MCF 10A (cell line): ENCODE data around the gene C1QTNF1. TPM values are rescaled to one million over a fixed set of nuclear protein-coding genes. Genes with fewer than 3 reads are reported as not detected.

Experiments used
- BruUV-seq: library from RNA; stranded (reverse); fragments of 400-500 nt; replicated peaks from 2 replicates; lab custom pipeline; 2021; lab: Mats Ljungman, UMichigan
- CTCF ChIA-PET: fragments of 300-600 bp; sonication (Branson Sonifier 250); formaldehyde crosslinking; extraction: SDS; loops from one replicate; lab custom pipeline; 2021; ENCODE audit warnings: antibody characterized with exemption, inconsistent platforms; lab: Yijun Ruan, JAX
- POLR2A ChIA-PET: fragments of 300-600, 350-650 bp; sonication (Branson Sonifier 250); formaldehyde crosslinking; extraction: SDS; loops from one replicate; lab custom pipeline; 2020; ENCODE audit warnings: antibody characterized with exemption, inconsistent platforms; lab: Yijun Ruan, JAX
- DNase-seq: peaks from one replicate; pipeline ENCODE4 v3.0.0-alpha.2; 2018; ENCODE audit not compliant: unreplicated experiment
- H3K27ac Mint-ChIP-seq: one replicate; pipeline ENCODE4 v1.8.0; 2022; ENCODE audit warnings: mild to moderate bottlenecking, low read depth, mixed read lengths; ENCODE audit not compliant: unreplicated experiment
- H3K27me3 Mint-ChIP-seq: one replicate; pipeline ENCODE4 v1.8.0; 2022; ENCODE audit warnings: mixed read lengths; ENCODE audit not compliant: insufficient read depth, unreplicated experiment
- H3K36me3 Mint-ChIP-seq: one replicate; pipeline ENCODE4 v1.8.0; 2022; ENCODE audit warnings: mild to moderate bottlenecking, moderate library complexity, mixed read lengths; ENCODE audit not compliant: insufficient read depth, unreplicated experiment
- H3K4me1 Mint-ChIP-seq: one replicate; pipeline ENCODE4 v1.8.0; 2022; ENCODE audit warnings: mixed read lengths; ENCODE audit not compliant: insufficient read depth, unreplicated experiment
- H3K4me3 Mint-ChIP-seq: one replicate; pipeline ENCODE4 v1.8.0; 2022; ENCODE audit warnings: mild to moderate bottlenecking, moderate library complexity, mixed read lengths; ENCODE audit not compliant: unreplicated experiment
- H3K9me3 Mint-ChIP-seq: one replicate; pipeline ENCODE4 v1.8.0; 2022; ENCODE audit warnings: mixed read lengths; ENCODE audit not compliant: unreplicated experiment
- intact Hi-C: fragments of 100-400 bp; cut with micrococcal nuclease; formaldehyde crosslinking; loops from 2 replicates; pipeline ENCODE4 v1.14.1; 2022
- total RNA-seq: library from RNA; stranded (reverse); gene quantifications from 2 replicates; pipeline ENCODE4 v1.2.3, GENCODE V29; 2022
- TF ChIP-seq, protein P1 (sequence below): fragments of 200-600 bp; IDR thresholded peaks from one replicate; pipeline ENCODE4 v1.8.0; 2022; ENCODE audit warnings: antibody characterized with exemption, mild to moderate bottlenecking; ENCODE audit not compliant: unreplicated experiment

The C1QTNF1 gene
- total RNA-seq, 1 experiment from 2014 or later, result 3.0 TPM

DNA sequence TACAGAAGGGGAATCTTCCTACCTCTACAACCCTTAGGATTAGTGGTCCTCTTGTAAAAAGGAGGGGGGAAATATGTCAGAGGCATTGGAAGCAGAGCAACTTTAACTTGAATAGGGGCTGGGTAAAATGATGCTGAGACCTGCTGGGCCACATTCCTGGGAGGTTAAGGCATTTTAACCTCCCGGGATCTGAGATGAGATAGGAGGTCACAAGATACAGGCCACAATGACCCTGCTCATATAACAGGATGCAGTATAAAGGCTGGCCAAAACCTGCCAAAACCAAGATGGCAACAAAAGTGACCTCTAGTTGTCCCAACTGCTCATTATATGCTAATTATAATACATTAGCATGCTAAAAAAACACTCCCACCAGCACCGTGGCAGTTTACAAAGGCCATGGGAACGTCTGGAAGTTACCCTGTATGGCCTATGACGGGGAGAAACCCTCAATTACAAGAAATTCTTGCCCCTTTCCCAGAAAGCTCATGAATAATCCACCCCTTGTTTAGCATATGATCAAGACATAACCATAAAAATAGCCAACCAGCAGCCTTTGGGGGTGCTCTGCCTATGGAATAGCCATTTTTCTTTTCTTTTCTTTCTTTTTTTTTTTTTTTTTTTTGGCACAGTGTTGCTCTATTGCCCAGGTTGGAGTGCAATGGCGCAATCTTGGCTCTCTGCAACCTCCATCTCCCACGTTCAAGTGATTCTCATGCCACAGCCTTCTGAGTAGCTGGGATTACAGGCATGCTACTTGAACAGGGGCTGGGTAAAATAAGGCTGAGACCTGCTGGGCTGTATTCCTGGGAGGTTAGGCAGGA, 6.2 kb upstream of the C1QTNF1 start:
- H3K27ac Mint-ChIP-seq, result no peak overlapping the region
- ChIA-PET CTCF (interaction anchor here (0.7 to 1.5 kb wide), 2 partner anchors 26 to 65 kb away, joined by 3 to 7 read pairs; no protein-coding TSS in a partner anchor), POLR2A (no interaction called here)
- no TSS peak for BruUV-seq
- TF ChIP-seq, protein P1, sequence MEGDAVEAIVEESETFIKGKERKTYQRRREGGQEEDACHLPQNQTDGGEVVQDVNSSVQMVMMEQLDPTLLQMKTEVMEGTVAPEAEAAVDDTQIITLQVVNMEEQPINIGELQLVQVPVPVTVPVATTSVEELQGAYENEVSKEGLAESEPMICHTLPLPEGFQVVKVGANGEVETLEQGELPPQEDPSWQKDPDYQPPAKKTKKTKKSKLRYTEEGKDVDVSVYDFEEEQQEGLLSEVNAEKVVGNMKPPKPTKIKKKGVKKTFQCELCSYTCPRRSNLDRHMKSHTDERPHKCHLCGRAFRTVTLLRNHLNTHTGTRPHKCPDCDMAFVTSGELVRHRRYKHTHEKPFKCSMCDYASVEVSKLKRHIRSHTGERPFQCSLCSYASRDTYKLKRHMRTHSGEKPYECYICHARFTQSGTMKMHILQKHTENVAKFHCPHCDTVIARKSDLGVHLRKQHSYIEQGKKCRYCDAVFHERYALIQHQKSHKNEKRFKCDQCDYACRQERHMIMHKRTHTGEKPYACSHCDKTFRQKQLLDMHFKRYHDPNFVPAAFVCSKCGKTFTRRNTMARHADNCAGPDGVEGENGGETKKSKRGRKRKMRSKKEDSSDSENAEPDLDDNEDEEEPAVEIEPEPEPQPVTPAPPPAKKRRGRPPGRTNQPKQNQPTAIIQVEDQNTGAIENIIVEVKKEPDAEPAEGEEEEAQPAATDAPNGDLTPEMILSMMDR, result no peak
- no peaks in the 10 kb centered on the region for H3K36me3 Mint-ChIP-seq
- peaks cover 20% of the 10 kb centered on the region for H3K4me1 Mint-ChIP-seq
- DNase-seq, result peak; percentile 47
- peaks cover 7% of the 10 kb centered on the region for H3K9me3 Mint-ChIP-seq
- no peaks in the 10 kb centered on the region for H3K27me3 Mint-ChIP-seq
- no peak overlapping the region for H3K4me3 Mint-ChIP-seq
- intact Hi-C loops, result loop anchor here (10.0 kb wide), 1 partner anchor 377 kb away; no protein-coding TSS in a partner anchor

DNA sequence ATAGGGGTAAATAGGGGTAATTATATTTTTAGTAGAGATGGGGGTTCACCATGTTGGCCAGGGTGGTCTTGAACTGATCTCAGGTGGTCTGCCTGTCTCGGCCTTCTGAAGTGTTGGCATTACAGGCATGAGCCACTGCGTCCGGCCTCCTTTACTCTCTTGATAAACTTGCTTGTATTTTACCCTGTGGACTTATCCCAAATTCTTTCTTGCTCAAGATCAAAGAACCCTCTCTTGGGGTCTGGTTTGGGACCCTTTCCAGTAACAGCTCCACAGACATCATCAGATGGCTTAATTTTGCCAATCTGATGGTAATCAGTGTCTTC, 5.6 kb upstream of the C1QTNF1 start:
- POLR2A ChIA-PET, result no interaction called here

DNA sequence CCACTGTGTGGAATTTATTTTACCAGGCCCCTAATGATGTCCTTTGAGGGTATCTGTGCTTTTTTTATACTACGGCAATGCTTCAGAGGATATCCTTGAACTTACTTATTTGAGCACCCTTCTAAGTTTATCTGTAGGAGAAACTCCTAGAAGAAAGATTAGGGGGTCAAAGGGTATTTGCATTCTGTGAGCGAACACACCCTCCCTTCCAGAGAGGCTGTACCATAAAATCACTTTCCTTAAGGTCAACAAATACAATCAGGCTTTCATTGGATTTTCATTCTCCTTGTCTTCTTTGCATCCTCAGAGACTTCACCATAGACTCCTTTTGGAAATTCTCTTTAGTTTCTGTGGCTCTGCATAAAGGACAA, 4.7 kb upstream of the C1QTNF1 start:
- Mint-ChIP-seq H3K27me3 (no peaks in the 10 kb centered on the region), H3K4me3 (no peak overlapping the region), H3K36me3 (no peaks in the 10 kb centered on the region), H3K4me1 (peaks cover 23% of the 10 kb centered on the region), H3K27ac (no peak overlapping the region), H3K9me3 (peaks cover 2% of the 10 kb centered on the region)
- no TSS peak for BruUV-seq
- no peak for DNase-seq
- intact Hi-C loops, result loop anchor here (1.0 to 10.0 kb wide), 3 partner anchors 23 to 376 kb away; no protein-coding TSS in a partner anchor
- TF ChIP-seq, protein P1, result no peak
- CTCF ChIA-PET, result interaction anchor here (0.6 to 1.5 kb wide), 11 partner anchors 9 to 1062 kb away, joined by 3 to 7 read pairs (median 5); no protein-coding TSS in a partner anchor
- POLR2A ChIA-PET, result no interaction called here

More for the DNA sequence above, 5.6 kb upstream of the C1QTNF1 start:
- intact Hi-C loops, result loop anchor here (10.0 kb wide), 1 partner anchor 376 kb away; no protein-coding TSS in a partner anchor
- TF ChIP-seq, protein P1, result no peak
- no peak overlapping the region for H3K27ac Mint-ChIP-seq
- no peaks in the 10 kb centered on the region for H3K36me3 Mint-ChIP-seq
- H3K27me3 Mint-ChIP-seq, result no peaks in the 10 kb centered on the region
- DNase-seq, result no peak
- no peak overlapping the region for H3K4me3 Mint-ChIP-seq
- no TSS peak for BruUV-seq
- peaks cover 7% of the 10 kb centered on the region for H3K9me3 Mint-ChIP-seq
- H3K4me1 Mint-ChIP-seq, result peaks cover 20% of the 10 kb centered on the region
- CTCF ChIA-PET, result interaction anchor here (0.8 to 1.5 kb wide), 5 partner anchors 10 to 374 kb away, joined by 3 to 7 read pairs (median 4); no protein-coding TSS in a partner anchor
